Left lobe of liver (tissue), 2 donors: ENCODE measurements around the gene DEFB108B. TPM values are rescaled to one million over a fixed set of nuclear protein-coding genes. Genes with fewer than 3 reads are reported as not detected.
"Not testable (repeated sequence)": the region's sequence is repeated elsewhere in the genome, so short reads cannot be mapped to it uniquely, and the experiment has no call there.

Experiments used
- ATAC-seq: fragments of 200-7000 bp; cut with Tn5 transposase; one replicate; pipeline ENCODE4 v1.9.1; 2020; ENCODE audit warnings: mild to moderate bottlenecking, moderate library complexity
- DNase-seq: peaks from one replicate; pipeline ENCODE4 v3.0.0-alpha.2; 2020; ENCODE audit warnings: low spot score
- total RNA-seq: library from RNA; stranded (reverse); gene quantifications from one replicate; pipeline ENCODE4 v1.2.1, GENCODE V29; 2021
- donor health status: DM: no; HTN: no; CAD: no; lungs with moderate emphysema.
- donor health status: DM: no; HTN: yes; CAD: no.

DEFB108B gene
- total RNA-seq, 1 donor from 2014 or later = not detected

DNA sequence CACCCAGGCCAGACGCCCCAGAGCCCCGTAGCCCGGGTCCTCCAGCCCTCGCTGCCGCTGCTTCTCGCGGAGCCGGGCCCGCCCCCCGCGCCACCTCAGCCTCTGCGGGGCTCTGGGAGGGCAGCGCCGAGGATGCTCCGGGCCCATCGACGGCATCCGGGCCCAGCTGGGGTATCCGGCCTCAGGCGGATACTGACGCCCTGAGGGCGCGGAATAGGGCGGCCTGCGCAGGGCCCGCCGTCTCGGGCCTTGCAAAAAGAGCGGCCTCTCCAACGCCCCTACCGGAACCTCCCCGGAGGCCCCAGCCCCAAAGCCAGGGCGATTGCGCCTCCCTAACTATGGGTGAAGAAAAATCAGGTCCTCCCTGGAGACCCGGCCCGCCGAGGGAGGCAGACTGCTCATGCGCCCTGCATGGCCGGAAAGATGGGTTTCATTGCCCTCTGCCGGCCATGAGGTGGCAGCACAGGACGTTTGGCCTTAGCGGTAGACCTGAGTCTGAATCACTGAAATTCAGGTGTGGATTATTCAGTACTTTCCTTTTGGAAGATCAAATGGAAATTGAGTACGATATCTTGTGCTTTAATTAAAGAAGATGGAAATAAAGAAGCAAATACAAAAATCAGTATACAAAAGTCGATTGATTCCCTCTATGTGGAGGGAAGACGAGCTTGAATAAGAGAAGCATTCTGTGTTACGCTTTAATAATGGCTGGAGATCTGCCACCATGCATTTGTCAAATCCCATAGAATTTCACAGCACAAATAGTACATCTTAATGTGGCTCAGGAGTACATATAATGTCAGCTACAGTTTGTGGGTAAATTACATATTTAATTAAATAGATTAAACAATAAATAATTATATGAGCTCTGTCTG, 19.3 kb upstream of the DEFB108B start:
- peak; percentile 77 for DNase-seq
- peak; percentile 70 for ATAC-seq

DNA sequence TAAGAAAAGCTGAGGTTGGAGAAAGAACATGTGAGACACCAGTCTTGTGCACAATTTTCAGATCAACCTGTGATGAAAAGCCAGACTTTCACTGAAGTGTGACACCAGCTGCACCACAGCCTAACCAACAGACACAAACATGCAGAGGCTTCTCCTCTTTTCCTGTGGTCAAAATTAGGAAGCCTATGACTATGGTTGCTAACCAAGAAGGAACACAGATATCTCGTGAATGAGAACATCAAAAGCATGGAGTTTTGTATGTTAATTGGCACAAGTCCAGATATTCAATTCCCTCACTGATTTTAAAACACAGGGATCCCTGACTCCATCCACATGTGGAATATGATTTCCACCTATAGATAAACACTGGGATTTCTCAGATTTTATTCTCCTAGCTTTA, 11.5 kb upstream of the DEFB108B start:
- DNase-seq, ATAC-seq: not testable (repeated sequence)

DNA sequence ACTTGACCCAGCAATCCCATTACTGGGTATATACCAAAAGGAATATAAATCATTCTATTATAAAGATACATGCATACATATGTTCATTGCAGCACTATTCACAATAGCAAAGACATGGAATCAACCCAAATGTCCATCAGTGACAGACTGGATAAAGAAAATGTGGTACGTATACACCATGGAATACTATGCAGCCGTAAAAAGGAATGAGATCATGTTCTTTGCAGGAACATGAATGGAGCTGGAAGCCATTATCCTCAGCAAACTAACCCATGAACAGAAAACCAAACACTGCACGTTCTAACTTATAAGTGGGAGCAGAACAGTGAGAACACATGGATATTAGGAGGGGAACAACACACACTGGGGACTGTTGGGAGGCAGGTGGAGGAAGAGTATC, 3.8 kb upstream of the DEFB108B start:
- DNase-seq, ATAC-seq: not testable (repeated sequence)

DNA sequence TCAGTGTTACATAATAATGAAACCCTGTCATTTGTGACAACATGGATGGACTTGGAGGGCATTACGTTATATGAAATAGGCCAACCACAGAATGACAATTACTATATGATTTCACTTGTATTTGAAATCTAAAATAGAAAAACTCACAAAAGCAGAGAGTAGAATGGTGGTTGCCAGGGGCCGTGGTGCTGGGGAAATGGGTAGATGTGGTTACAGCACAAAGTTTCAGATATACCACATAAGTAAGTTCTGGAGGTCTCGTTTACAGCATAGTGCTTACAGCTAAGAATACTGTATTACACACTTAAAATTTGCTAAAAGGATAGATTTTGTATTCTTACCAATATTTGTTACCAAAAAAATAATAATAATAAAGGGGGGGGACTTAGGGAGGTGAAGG, 3.3 kb upstream of the DEFB108B start:
- ATAC-seq = not testable (repeated sequence)

DNA sequence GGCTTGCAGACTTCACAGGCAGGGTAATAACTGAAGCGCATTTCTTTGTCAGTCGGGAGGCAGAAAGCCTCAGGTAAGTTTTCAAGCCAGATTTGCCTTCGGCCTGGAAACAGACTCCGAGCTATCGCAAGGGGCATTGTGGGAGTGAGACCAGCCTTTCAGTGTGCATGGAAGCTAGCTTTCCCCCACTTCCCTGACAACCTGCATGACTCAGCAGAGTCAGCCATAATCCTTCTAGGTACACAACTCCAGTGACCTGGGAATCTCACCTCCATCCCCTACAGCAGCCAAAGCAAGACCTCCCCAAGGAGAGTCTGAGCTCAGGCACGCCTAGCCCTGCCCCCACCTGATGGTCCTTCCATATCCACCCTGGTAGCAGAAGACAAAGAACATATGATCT, 9.7 kb downstream of the DEFB108B start:
- DNase-seq, ATAC-seq: not testable (repeated sequence)

More for the DNA sequence above, 3.3 kb upstream of the DEFB108B start:
- DNase-seq = not testable (repeated sequence)

DNA sequence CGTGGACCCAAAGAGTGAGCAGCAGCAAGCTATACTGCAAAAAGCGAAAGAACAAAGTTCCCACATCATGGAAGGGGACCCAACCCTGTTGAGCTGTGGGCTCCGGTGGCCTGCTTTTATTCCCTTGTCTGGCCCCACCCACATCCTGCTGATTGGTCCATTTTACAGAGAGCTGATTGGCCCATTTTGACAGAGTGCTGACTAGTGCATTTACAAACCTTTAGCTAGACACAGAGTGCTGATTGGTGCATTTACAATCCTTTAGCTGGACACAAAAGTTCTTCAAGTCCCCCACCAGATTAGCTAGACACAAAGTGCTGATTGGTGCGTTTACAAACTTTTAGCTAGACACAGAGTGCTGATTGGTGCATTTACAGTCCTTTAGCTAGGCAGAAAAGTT, 10.4 kb downstream of the DEFB108B start:
- not testable (repeated sequence) for ATAC-seq, DNase-seq

DNA sequence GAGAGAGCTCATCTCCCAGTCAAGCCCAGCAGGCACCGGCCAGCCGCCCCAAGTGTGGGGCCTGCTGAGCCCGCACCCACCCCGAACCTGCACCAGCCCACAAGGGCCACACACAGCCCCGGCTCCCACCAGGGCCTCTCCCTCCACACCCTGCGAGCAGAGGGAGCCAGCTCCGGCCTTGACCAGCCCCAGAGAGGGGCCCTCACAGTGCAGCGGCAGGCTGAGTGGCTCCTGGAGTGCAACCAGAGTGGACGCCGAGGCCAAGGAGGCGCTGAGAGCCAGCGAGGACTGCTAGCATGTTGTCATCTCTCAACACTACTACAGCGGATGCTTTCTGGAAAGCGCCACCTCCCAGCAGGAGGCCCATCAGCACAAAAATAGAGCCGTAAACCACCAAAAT, 10.9 kb downstream of the DEFB108B start:
- no peak for ATAC-seq
- DNase-seq = no peak

DNA sequence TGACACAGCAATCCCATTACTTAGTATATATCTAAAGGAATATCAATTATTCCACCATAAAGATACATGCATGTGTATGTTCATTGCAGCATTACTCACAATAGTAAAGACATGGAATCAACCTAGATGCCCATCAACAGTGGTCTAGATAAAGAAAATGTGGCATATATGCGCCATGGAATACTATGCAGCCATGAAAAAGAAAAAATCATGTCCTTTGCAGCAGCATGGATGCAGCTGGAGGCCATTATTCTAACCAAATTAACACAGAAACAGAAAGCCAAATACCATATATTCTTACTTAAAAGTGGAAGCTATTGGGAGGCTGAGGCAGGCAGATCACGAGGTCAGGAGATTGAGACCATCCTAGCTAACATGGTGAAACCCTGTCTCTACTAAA, 20.9 kb downstream of the DEFB108B start:
- not testable (repeated sequence) for DNase-seq, ATAC-seq

DNA sequence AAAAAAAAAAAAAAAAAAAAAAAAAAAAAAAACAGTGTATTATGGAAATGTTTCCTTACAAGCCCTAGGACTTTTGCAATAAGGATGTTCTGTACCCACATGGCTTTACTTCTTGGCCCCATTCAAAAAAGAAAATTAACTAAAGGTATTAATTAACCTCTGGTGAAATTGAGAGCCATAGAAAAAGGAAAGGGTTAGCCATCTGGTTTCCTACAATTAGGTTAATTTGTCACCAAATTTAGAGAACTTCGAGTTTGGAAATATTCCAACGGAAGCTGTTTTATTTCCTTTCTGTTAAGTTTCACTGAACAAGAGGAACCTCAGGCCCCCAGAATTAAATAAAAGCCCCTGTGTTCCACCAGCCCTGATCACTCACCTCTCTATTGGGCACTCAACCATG, 22.9 kb downstream of the DEFB108B start:
- not testable (repeated sequence) for ATAC-seq, DNase-seq

DNA sequence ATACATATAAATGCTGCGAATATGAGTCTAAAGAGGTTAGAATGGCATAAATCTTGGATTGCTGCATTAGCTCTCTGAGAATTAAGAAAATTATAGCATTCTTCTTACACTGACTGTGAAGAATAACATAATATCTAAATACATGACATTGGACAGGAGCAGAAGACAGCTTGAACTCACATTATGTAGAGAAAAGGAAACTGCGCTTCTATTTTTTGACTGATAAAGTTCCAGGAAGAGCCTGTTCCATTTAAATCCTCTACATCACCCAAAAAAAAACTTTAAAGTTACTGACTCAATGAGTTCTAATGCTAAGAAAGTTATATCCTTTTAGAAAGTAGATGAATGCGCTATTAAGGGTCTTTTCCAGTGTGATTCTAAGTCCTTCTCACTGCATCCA, 27.8 kb downstream of the DEFB108B start:
- not testable (repeated sequence) for ATAC-seq, DNase-seq

DNA sequence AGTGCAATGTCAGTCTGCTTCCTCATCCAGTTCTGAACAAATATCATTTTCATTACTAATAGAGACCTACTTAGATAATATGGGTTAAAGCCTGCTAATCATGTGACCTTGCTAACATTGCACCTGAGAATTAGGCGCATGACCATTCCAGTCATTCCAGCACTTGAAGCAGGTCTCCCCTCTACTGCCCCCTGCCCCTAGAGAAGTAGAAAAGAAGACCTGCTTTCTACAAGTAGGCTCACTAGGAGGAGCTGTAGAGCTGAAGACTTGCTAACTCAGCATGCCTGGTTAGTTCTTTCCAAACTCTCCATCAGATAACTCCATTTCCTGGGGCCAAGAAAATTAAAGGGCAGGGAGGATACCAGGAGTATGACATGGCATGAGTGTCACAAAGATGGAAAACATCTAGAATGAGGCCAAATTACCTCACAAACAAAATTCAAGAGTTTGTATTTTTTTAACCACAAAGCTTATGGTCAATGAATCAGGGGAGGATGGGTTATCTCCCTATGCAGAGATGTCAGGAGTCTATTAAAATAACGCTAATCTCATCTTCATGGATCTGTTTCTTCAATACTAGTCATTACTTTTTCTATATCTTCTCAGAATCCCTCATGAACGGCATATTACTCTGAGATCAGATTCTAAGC, 31.1 kb downstream of the DEFB108B start:
- DNase-seq = not testable (repeated sequence)
- ATAC-seq = peak; percentile 91

DNA sequence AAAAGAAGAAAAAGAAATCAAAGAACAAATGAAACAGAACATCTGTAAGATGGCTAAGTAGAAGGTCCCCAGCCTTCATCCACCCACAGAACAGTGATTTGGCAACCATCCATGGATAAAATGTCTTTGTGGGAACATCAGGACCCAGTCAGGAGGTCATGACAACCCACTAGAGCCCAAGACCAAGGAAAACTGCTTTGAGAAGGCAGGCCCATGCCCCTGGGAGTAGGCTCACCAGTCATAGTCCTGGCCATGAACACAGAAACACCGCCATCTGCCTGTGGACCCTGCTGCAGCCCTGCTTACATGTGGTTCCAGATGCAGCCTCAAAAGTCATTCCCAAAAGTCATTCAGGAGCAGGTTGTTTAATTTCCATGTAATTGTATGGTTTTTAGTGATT, 34.2 kb downstream of the DEFB108B start:
- not testable (repeated sequence) for ATAC-seq, DNase-seq

DNA sequence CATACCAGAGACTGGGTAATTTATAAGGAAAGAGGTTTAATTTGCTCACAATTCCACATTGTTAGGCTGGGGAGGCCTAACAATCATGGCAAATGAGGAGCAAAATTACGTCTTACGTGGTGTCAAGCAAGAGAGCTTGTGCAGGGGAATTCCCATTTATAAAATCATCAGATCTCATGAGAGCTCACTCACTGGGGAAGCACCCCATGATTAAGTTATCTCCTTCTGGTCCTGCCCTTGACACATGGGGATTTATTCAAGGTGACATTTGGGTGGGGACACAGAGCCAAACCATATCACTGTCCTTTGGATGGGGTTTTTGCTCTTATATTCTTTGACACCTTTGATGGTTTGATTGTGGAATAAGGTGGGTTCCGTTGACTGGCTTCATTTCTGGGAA, 36.9 kb downstream of the DEFB108B start:
- not testable (repeated sequence) for DNase-seq, ATAC-seq

DNA sequence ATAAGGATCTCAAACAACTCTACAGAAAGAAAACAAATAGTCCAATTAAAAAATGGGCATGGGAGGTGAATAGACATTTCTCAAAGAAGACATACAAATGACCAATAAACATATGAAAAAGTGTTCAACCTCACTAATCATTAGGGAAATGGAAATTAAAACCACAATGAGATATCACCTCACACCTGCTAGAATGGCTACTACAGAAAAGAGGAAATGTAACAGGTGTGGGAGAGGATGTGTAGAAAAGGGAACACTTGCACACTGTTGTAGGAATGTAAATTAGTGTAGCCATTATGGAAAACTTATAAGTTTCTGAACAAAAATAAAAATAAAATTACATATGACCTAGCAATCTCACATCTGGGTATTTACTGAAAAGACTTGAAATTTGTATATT, 37.7 kb downstream of the DEFB108B start:
- not testable (repeated sequence) for DNase-seq, ATAC-seq

DNA sequence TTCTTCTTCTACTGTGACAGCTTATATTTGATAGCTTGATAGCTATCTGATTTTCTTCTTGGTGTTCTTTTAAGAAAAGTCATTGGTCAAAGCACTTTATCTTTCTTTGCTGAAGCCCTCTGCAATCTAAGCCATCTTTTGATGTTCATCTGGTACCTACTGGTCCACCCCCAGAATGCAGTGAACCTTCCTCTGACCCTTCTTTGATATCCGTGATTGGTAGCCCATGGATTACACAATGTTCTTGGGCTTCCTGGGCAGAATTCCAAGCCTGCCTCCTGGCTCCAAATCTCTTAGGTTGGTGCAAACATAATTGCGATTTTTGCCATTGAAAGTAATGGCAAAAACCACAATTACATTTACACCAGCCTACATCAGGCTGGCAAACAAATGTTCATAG, 43.3 kb downstream of the DEFB108B start:
- peak; percentile 91 for ATAC-seq
- not testable (repeated sequence) for DNase-seq

DNA sequence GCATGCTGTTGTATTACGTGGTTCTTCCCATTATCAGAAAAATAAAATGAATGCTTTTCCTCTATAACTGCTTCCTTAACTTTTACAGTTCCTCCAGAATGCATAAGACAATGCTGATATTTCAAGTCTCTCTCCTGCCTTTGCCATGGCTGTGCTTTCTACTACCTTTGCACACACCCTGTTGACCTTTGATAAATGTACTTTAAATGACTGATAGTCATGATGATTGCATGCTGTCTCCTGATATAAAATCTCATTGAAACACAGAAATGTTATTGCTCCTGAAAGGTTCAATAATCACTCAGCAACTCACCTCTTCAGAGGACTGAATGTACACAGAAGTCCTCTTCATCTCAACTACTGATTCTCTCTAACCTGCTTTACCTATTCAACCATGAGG, 45.1 kb downstream of the DEFB108B start, which contains the start of gene DEFB131B:
TSS of gene DEFB131B (plus strand) at position 395 of the 400 bp plus-strand sequence. CDS start at position 395, 0 bp downstream.
- DNase-seq, ATAC-seq: not testable (repeated sequence)

DNA sequence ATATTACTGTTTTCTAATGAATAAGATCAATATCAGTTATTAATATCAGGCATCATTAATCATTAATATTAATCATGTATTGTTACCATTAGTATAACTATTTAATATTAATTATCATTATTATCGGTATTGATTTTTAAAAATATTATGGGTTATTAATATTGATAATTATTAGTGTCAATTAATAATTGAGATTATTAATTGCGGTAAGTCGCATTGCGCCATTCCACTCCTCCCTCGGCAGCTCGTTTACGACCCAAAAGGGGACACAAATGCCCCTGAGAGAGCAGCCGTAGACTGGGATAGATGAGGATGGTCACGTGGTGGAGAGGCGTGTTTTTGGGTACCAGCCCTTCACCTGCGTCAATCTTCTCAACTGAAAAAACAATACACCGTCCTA, 52.8 kb downstream of the DEFB108B start:
- not testable (repeated sequence) for DNase-seq

More for the DNA sequence above, 52.8 kb downstream of the DEFB108B start:
- not testable (repeated sequence) for ATAC-seq
